GM18507 (cell line): ENCODE measurements around the gene ASH1L.

Experiments used
- DNase-seq: peaks from one replicate; pipeline ENCODE4 v3.0.0; 2011; ENCODE audit warnings: low read depth; ENCODE audit not compliant: insufficient read length; ENCODE audit errors: extremely low spot score
- FAIRE-seq: peaks from 2 replicates; lab custom pipeline; 2011; peaks lifted over from hg19 to GRCh38; lab: Jason Lieb, UNC

ASH1L gene

GRCh38 chr1:155320661-155321617 is 241.7 kb downstream of the ASH1L start, which contains the start of gene RUSC1:
Gene RUSC1, plus strand, starts transcription at chr1:155320894. Its CDS starts 880 bp downstream, at chr1:155321774.
- FAIRE-seq: no peak

DNA sequence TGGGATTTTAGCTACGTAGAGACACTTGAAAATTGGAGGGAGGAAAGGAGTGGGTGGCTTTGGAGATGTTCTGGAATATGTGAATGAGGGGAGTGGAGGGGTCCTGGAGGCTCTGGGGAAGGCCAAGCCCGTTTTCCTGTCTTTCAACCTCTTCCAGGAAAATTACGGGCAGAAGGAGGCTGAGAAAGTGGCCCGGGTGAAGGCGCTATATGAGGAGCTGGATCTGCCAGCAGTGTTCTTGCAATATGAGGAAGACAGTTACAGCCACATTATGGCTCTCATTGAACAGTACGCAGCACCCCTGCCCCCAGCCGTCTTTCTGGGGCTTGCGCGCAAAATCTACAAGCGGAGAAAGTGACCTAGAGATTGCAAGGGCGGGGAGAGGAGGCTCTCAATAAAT is 242.4 kb downstream of the ASH1L start:
- DNase-seq (no peak), FAIRE-seq (no peak)

More at GRCh38 chr1:155320661-155321617, 241.7 kb downstream of the ASH1L start, which contains the start of gene RUSC1:
- no peak for DNase-seq

- DNase-seq (no peak), FAIRE-seq (no peak)
These were observed 243.1 kb downstream of the ASH1L start for GRCh38 chr1:155319536-155319935.

DNA sequence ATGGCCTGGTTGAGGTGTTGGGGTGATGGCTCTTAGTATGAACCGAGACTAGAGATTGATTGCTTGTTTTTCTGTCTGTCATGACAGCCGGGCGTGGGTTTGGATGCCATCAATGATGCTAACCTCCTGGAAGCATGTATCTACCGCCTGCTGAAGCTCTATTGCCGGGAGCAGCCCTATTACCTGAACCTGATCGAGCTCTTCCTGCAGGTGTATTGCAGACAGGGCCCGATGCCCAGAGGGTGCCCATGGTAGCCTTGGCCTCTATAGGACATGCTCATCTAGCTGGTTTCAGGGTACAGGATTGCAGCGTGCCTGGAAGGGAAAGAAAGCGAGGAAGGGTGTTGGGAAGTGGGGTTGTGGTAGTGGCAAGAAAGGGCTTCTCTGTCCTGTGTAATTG is 244.5 kb downstream of the ASH1L start:
- DNase-seq (no peak), FAIRE-seq (no peak)

DNA sequence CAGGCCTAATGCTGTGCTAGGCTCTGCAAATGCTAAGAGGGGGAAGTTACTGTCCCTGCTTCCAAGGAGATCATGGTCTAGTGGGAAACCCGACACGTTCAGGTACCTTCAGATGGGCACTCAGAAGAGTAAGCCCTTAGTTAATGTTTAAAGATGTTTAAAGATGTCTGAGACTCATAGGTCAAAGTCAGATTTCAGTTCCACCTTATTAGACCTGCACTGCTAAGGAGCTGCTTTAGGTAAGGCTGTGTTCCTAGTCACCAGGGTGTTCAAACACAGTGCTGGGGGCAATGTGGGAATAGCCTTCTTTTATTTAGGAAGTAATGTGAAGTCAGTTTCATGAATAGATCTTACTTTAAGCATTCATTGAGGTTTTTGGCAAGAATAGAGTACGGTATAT is 245.7 kb downstream of the ASH1L start:
- DNase-seq (no peak), FAIRE-seq (no peak)

GRCh38 chr1:155313261-155313660 is 249.3 kb downstream of the ASH1L start:
- no peak for FAIRE-seq
- DNase-seq: no peak

DNA sequence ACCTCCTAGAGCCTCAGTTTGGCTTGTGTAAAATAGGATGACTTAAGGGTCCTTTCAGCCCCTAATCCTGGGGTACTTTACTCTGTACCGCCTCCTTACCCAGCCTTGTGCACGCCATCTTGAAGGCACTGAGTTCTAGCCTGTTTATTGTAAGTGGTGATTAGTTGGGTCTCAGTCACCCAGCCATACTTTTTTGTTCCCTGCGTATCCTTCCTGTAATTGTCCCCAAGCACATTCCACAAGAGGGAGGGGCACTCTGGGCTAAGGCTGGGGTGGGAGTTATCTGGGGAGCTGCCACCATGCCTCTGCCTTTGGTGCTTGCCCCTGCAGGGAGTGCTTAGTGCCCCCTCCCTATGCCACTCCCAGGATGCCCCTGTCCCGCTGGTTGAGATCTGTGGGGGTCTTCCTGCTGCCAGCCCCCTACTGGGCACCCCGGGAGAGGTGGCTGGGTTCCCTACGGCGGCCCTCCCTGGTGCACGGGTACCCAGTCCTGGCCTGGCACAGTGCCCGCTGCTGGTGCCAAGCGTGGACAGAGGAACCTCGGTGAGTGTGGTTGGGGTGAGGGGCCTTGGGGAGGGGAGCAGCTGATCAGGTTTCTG is 253.1 kb downstream of the ASH1L start:
- FAIRE-seq (no peak), DNase-seq (no peak)

DNA sequence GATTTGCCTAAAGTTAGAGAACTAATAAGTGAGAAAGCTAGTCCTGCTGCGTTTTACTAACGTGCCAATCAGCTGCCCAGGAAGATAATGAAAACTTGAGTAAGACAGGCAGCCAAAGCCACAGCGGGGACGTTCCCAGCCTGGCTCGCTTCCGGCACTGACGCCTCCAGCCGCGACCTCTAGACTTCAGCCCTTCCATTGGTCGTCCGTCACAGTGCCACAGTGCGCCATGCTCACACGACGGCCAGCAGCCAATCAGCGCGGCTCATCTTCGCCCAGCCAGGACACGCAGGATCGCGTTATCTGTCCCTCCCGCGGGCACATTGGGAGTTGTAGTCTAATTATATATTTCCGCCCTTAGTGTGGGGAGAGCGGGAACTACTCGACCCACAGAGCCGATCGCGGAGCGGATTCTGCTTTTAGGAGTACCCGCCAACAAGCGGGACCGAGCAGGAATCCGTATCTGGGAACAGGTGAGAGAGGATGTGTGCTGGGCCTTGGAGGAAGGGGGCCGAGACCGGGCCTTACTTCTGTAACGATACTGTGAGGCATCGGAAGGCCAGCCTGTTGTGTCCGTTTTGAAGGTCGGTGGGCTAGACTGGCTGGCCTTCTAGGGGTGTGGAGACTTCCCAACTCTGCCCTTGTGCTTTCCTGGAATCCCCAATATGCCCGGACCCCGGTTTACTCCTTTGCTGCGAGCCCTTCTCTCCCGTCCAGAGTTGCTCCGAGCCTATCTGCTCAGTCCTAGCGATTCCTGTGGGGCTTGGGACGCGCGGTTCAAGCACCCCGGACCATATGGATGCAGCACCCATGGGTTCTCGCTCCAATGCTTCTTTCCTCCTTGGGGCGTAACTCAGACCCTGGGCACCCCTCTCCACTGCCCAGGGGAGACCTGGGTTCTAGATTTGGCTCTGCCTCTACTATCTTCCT is 253.8 kb downstream of the ASH1L start, which contains the start of gene FDPS:
TSS of gene FDPS (plus strand) at position 374 of the 930 bp plus-strand sequence. CDS start 924 bp downstream, outside the sequence.
- DNase-seq: peak; percentile 92
- peak; percentile 98 for FAIRE-seq

- no peak for DNase-seq
- FAIRE-seq: no peak
These were observed 255.3 kb downstream of the ASH1L start for GRCh38 chr1:155307247-155307740.

- FAIRE-seq (no peak), DNase-seq (no peak)
These were observed 256.7 kb downstream of the ASH1L start for GRCh38 chr1:155305881-155306391.

- DNase-seq: peak; percentile 42
- FAIRE-seq: peak; percentile 88
These were observed 258.0 kb downstream of the ASH1L start for GRCh38 chr1:155304558-155305063.

- FAIRE-seq: no peak
These were observed 261.2 kb downstream of the ASH1L start, which contains the start of gene PKLR for GRCh38 chr1:155301342-155301841. Gene PKLR, minus strand, starts transcription at chr1:155301438. Its CDS starts 43 bp downstream, at chr1:155301395.

GRCh38 chr1:155300553-155301329 is 261.9 kb downstream of the ASH1L start:
- FAIRE-seq (no peak), DNase-seq (no peak)

More at GRCh38 chr1:155301342-155301841, 261.2 kb downstream of the ASH1L start, which contains the start of gene PKLR:
- DNase-seq: no peak

DNA sequence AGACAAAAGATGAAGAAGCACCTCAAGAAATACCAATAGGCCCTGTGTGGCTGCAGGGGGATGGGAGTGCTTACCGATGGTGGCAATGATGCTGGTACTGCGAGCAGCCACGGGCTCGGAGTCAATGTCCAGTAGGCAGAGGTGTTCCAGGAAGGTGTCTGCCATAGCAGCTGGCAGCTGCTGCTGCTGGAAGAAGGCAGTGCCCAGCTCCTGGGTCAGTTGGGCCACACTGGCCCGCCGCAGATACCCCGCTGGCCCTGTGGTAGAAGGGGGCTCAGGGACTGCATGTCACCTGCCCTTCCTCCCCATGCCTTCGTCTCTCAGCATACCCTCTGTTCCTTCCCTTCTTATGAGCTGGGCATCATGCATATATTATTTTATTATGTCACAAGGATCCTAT is 262.6 kb downstream of the ASH1L start:
- no peak for FAIRE-seq
- no peak for DNase-seq

GRCh38 chr1:155297384-155297783 is 265.2 kb downstream of the ASH1L start:
- DNase-seq (no peak), FAIRE-seq (peak; percentile 12)

DNA sequence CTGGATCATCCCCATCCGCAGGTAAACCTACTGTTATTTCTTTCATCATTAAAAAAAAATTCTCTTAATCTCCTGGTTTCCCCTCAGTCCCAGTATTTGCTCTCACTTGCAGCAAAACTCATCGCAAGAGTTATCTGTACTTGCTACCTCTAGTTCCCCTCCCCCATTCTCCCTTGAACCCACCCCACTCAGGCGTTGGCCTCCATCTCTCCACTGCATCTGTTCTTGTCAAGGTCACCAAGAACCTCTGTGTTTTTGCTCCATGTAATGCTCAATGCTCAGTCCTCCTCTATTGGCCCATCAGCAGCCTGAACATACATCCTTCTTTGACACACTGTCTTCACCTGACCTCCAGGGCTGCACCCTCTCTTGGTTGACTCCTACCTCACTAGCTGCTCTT is 265.9 kb downstream of the ASH1L start:
- no peak for FAIRE-seq

DNA sequence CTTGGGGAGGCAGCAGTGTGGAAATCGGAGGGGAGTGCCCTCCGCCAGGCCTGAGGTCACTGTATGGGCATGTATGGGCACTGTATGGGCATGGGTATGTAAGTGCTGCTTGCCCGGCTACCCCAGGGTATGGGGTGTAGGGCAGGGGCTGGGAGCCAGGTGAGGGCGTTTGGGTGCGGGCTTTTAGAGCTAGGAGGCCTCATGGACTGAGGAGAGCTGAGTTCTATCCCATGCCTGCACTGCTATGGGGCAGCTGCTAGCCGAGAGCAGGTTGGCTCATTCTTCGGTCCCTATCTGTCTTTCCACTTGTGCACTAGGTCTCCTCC is 266.7 kb downstream of the ASH1L start:
- DNase-seq (no peak), FAIRE-seq (no peak)

More for the DNA sequence above, 265.9 kb downstream of the ASH1L start:
- DNase-seq: no peak
